Heart left ventricle (tissue), 16 donors: ENCODE results near the gene PCDH20. TPM values are rescaled to one million over a fixed set of nuclear protein-coding genes. Genes with fewer than 3 reads are reported as not detected.
A peak's percentile ranks its signal among the peaks of the same experiment; 100 is the strongest.

Experiments
- ATAC-seq, 4 donors: fragments of 200-7000 bp; cut with Tn5 transposase; one replicate each; pipeline ENCODE4 v1.9.1; 2020 to 2022; ENCODE audit warnings: moderate library complexity in 4 of 4, mild to moderate bottlenecking in 3 of 4, moderate number of reproducible peaks in 1 of 4
- DNase-seq, 5 donors: peaks; one replicate each; pipeline ENCODE4 v3.0.0-alpha.2; 2020
- H3K27ac ChIP-seq, 12 donors: fragments of 200-600 bp; sonication (generic) in 4 of 12; one replicate each; pipeline versions ENCODE4 v1.5.0 to v1.8.0; 2016 to 2022; ENCODE audit warnings: mild to moderate bottlenecking in 2 of 12
- H3K27me3 ChIP-seq, 9 donors: fragments of 200-600 bp; sonication (generic) in 2 of 9; one replicate each; pipeline versions ENCODE4 v1.5.1 to v1.8.0; 2016 to 2022; ENCODE audit warnings: mild to moderate bottlenecking in 3 of 9
- H3K36me3 ChIP-seq, 9 donors: fragments of 200-600 bp; sonication (generic) in 2 of 9; one replicate each; pipeline versions ENCODE4 v1.5.0 to v1.8.0; 2018 to 2022; ENCODE audit warnings: mild to moderate bottlenecking in 2 of 9
- H3K4me1 ChIP-seq, 12 donors: fragments of 200-600 bp; sonication (generic) in 4 of 12; one replicate each; pipeline versions ENCODE4 v1.5.0 to v1.8.0; 2016 to 2022; ENCODE audit warnings: mild to moderate bottlenecking in 3 of 12
- H3K4me3 ChIP-seq, 12 donors: fragments of 200-600 bp; sonication (generic) in 4 of 12; one replicate each; pipeline versions ENCODE4 v1.5.0 to v1.8.0; 2017 to 2022; ENCODE audit warnings: mild to moderate bottlenecking in 9 of 12, moderate library complexity in 4 of 12
- H3K9me3 ChIP-seq, 12 donors: fragments of 200-600 bp; sonication (generic) in 4 of 12; one replicate each; pipeline versions ENCODE4 v1.5.0 to v1.8.0; 2016 to 2022; ENCODE audit warnings: mild to moderate bottlenecking in 1 of 12
- POLR2A ChIP-seq, 2 donors: fragments of 450-650 bp; IDR thresholded peaks; one replicate each; pipeline ENCODE4 v1.6.1; 2017; ENCODE audit warnings: antibody characterized with exemption in 2 of 2, mild to moderate bottlenecking in 2 of 2, moderate library complexity in 2 of 2
- WGBS, 4 donors: extraction: QIAGEN DNeasy Blood & Tissue Kit in 2 of 4; methylation state at CpG; one replicate each; pipeline versions ENCODE4 v1.1.5 to v1.1.7; 2013 to 2018; 5-methylcytosine and 5-hydroxymethylcytosine counted together
- intact Hi-C, 10 donors: fragments of 100-400 bp; cut with DNase I; formaldehyde crosslinking; loops; one replicate each; pipeline versions ENCODE4 v1.11.1 to v1.14.2; 2022
- polyA plus RNA-seq, 2 donors: library from polyadenylated mRNA; stranded (reverse); fragments of 200-250 nt; gene quantifications; one replicate each; pipeline ENCODE4 v1.2.3, GENCODE V29; 2013
- total RNA-seq, 9 donors: library from RNA; depleted of rRNA in 2 of 9; stranded (reverse); fragments of >200 nt in 2 of 9; fragmentation: NEBNext Ultra II Directional in 3 of 9; extraction: Animal tissue kit (Norgen Biotek cat#: 25700) in 3 of 9; gene quantifications; one replicate each; pipeline versions ENCODE4 v1.1.0 to v1.2.4, GENCODE V29; 2016 to 2023
- TF ChIP-seq, protein P1 (sequence below), 12 donors: fragments of 200-600 bp; sonication (generic) in 4 of 12; IDR thresholded peaks; one replicate each; pipeline versions ENCODE4 v1.5.0 to v1.8.0; 2018 to 2022; ENCODE audit warnings: antibody characterized with exemption in 12 of 12, mild to moderate bottlenecking in 5 of 12
- donor health status: ischemic (EF 13 %, LVEDD 7.1; RV severe dilation, severe dysfunction).
- donor health status: healthy with polysubstance abuse.
- donor health status: DM: no; HTN: yes; CAD: no.
- donor health status: DM: no; HTN: no; CAD: no.
- donor health status: ischemic (EF 25% LVEDD 6.9; RV normal size, moderate dysfunction).
- donor health status: ischemic (EF 25% LVEDD 5.7; RV mildly dilated, moderate dysfunction).
- donor health status: healthy.
- donor health status: DM: yes; HTN: yes; CAD: no.
- donor health status: ischemic (EF 35%, LVEDD 5.7; RV mildly dilated, moderate dysfunction).
- donor health status: nonischemic (EF 11% LVEDD 7.7; RV severe dilation, severe dysfunction).
- donor health status: DM: yes; HTN: yes; CAD: no.
- donor health status: PGD.
- donor health status: ischemic (EF 29% LVEDD 5.4; RV normal size, mild dysfunction).
- donor health status: nonischemic (EF 23%, LVEDD 6.1; RV moderate dilation, normal function).

The PCDH20 gene
- total and polyA plus RNA-seq, 11 donors, result 0.34 to 8.3 (median 2.0) TPM

DNA sequence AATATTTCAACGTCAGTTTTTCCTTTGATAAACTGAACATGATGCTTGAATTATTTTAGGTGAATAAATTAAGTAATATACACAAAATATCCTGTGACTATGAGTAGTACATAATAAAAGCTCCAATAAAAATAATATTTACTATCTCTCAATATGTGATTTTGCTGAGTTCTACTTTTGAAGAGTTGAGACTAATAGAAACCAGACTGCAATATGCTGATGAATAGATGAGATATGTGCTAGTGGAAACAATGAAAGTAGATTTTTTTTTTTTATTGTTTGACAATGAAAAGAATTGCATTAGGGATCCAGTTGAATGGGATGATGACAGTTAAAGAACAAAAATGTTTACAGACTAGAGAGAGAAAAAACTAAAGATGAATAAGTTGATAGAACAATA is 16.4 kb upstream of the PCDH20 start:
- ATAC-seq, result no peak
- DNase-seq, result no peak
- Histone ChIP-seq H3K9me3 (no peaks in the 10 kb centered on the region), H3K4me3 (no peak overlapping the region), H3K27ac (no peak overlapping the region), H3K27me3 (no peaks in the 10 kb centered on the region), H3K36me3 (no peaks in the 10 kb centered on the region), H3K4me1 (no peaks in the 10 kb centered on the region)
- TF ChIP-seq POLR2A (IDR thresholded peaks at IDR 0.05), result no peak
- TF ChIP-seq, protein P1, sequence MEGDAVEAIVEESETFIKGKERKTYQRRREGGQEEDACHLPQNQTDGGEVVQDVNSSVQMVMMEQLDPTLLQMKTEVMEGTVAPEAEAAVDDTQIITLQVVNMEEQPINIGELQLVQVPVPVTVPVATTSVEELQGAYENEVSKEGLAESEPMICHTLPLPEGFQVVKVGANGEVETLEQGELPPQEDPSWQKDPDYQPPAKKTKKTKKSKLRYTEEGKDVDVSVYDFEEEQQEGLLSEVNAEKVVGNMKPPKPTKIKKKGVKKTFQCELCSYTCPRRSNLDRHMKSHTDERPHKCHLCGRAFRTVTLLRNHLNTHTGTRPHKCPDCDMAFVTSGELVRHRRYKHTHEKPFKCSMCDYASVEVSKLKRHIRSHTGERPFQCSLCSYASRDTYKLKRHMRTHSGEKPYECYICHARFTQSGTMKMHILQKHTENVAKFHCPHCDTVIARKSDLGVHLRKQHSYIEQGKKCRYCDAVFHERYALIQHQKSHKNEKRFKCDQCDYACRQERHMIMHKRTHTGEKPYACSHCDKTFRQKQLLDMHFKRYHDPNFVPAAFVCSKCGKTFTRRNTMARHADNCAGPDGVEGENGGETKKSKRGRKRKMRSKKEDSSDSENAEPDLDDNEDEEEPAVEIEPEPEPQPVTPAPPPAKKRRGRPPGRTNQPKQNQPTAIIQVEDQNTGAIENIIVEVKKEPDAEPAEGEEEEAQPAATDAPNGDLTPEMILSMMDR (IDR thresholded peaks at IDR 0.05), result no peak
- 77 to 83% (median 82%) methylated on average over 1 of the region's 1 CpG for WGBS, 4 donors
- intact Hi-C loops, result no loop called here

DNA sequence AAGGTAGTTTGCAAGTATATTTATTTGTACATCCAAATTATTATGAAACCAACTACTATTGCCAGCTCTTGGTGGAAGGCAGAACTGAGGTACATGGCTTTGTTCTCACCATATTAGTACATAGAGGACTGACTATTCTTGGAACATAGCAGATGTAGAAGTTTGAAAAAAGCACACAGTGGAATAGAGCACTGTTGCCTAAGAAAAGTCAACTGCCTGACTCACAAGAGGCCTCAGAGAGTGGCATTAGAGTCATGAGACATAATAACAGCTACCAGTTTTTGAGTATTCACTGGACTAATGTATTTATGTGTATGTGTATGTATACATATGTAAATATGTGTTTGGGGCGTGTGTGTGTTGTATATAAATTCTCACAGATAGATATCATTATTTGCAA is 8.3 kb upstream of the PCDH20 start:
- Histone ChIP-seq H3K27ac (no peak overlapping the region), H3K27me3 (no peaks in the 10 kb centered on the region), H3K9me3 (no peaks in the 10 kb centered on the region), H3K36me3 (no peaks in the 10 kb centered on the region), H3K4me1 (no peaks in the 10 kb centered on the region), H3K4me3 (no peak overlapping the region)
- no peak for DNase-seq
- WGBS, 4 donors, result 66 to 81% (median 75%) methylated on average over 1 of the region's 1 CpG
- TF ChIP-seq, protein P1 (IDR thresholded peaks at IDR 0.05), result no peak
- TF ChIP-seq POLR2A (IDR thresholded peaks at IDR 0.05), result no peak
- ATAC-seq, result no peak
- intact Hi-C loops, result no loop called here

DNA sequence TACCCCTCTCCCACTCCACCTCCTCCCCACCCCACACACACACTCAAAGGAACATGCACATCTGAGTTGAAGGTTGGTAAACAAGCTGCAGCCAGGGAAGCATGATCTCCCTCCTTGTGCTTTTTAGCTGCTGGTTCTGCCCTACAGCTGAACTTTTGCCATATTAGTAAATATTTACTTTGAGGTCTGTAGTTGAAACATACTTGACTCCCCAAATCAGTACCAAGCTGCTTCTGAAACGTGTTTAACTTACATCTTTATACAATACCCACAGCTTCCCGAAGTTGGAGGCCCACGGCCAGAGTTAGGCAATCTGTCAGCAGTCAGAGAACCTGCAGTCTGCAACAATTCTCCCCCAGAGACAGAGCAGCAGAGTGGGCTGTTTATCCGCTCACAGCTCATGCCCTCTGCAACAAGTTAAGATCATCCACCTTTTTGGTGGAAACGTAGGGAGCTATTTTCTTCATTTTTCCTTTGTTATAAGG is 1.5 kb upstream of the PCDH20 start:
- peaks cover 0 to 20% (median 0%) of the 10 kb centered on the region in 12 donors for H3K4me1 ChIP-seq
- TF ChIP-seq, protein P1 (IDR thresholded peaks at IDR 0.05), result no peak
- peaks cover 0 to 33% (median 14%) of the 10 kb centered on the region in 9 donors for H3K27me3 ChIP-seq
- ATAC-seq (no peak), DNase-seq (no peak)
- intact Hi-C loops, result loop anchor here in 2 of 10 donors (10.0 kb wide), 1 partner anchor 762 kb away; no protein-coding TSS in a partner anchor
- WGBS, 4 donors, result 48 to 70% (median 61%) methylated on average over 5 of the region's 5 CpGs
- H3K4me3 ChIP-seq, result no peak overlapping the region
- no peak overlapping the region for H3K27ac ChIP-seq
- no peaks in the 10 kb centered on the region for H3K36me3 ChIP-seq
- no peaks in the 10 kb centered on the region for H3K9me3 ChIP-seq

DNA sequence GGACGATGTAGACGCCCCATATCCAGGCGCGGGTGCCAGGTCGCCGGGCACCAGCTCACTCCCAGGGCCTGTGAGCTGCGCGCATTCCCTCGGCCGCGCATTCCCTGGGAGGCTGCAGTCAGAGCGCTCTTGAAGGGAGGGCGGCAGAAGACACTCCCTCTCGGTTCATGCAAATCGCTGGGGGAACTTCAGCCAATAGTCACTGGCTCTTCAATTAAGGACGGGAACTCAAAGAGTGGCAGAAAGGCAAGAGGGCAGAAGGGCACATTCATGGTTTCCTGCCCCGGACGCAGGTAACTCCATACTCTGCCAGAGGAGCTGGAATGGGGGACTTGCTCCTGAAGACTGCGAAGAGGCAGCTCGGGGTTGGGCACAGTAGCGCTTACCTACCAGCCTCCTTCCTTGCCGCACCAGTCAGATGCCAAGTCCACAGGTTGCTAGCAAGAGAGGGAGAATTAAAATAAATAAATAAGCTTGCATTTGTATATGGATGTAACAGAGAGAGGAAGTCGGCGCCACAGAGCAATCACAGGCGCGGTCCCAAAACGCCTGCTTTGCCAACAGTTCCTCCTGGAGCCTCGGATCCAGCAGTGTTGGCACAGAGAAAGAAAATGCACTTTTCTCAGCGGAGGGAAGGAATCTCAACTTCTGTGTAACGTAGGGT is 459 bp downstream of the PCDH20 start:
- TF ChIP-seq POLR2A (IDR thresholded peaks at IDR 0.05), result peak in 1 of 2 donors; percentile 27
- TF ChIP-seq, protein P1 (IDR thresholded peaks at IDR 0.05), result no peak
- DNase-seq, result peak in 4 of 5 donors; percentile 12 to 64 (median 40)
- peak overlapping the region in 2 of 12 donors; percentile 15 to 28 for H3K27ac ChIP-seq
- no peaks in the 10 kb centered on the region for H3K36me3 ChIP-seq
- intact Hi-C loops, result loop anchor here in 2 of 10 donors (10.0 kb wide), 1 partner anchor 760 kb away; no protein-coding TSS in a partner anchor
- H3K4me1 ChIP-seq, result peaks cover 0 to 20% (median 0%) of the 10 kb centered on the region in 12 donors
- peaks cover 0 to 39% (median 14%) of the 10 kb centered on the region in 9 donors for H3K27me3 ChIP-seq
- WGBS, 4 donors, result 1% methylated on average over 29 to 30 of the region's 30 CpGs
- ATAC-seq, result peak; percentile 87 to 97 (median 92)
- peak overlapping the region in 11 of 12 donors; percentile 16 to 54 (median 42) for H3K4me3 ChIP-seq
- H3K9me3 ChIP-seq, result no peaks in the 10 kb centered on the region
